Measurements from ENCODE around the gene CFAP91. TPM values are rescaled to one million over a fixed set of nuclear protein-coding genes. Genes with fewer than 3 reads are reported as not detected.

The CFAP91 gene
- total RNA-seq, 1 donor from 2014 or later, result 19.9 TPM

GRCh38 chr3:119700269-119700919 is 2.4 kb upstream of the CFAP91 start:
- Histone ChIP-seq H3K36me3 (no peaks in the 10 kb centered on the region), H3K4me1 (peaks cover 21% of the 10 kb centered on the region), H3K27ac (no peak overlapping the region), H3K9ac (no peak overlapping the region), H3K27me3 (peaks cover 9% of the 10 kb centered on the region), H3K9me3 (ENCODE audit: low read depth) (no peaks in the 10 kb centered on the region), H3K79me2 (ENCODE audit: low read depth) (no peaks in the 10 kb centered on the region), H3K4me2 (no peak overlapping the region), H3K4me3 (no peak overlapping the region), H4K20me1 (ENCODE audit: low read depth) (no peaks in the 10 kb centered on the region), H3F3A (ENCODE audit: low read depth) (peaks cover 5% of the 10 kb centered on the region), H2AFZ (replicated peaks) (no peak overlapping the region)
- peaks cover 19% of the 10 kb centered on the region for H3K4me1 Mint-ChIP-seq
- H3K36me3 Mint-ChIP-seq, result no peaks in the 10 kb centered on the region
- no peak for TF ChIP-seq CTCF (IDR thresholded peaks at IDR 0.05)
- TF ChIP-seq EZH2phosphoT487 (IDR thresholded peaks at IDR 0.05), result no peak
- TF ChIP-seq EZH2 (IDR thresholded peaks at IDR 0.05), result no peak
- DNase-seq (ENCODE audit: low spot score), result no peak
- no peaks in the 10 kb centered on the region for H3K27me3 Mint-ChIP-seq (ENCODE audit: insufficient read depth, low read depth)
- H3K9me3 Mint-ChIP-seq, result peaks cover 5% of the 10 kb centered on the region
- H3K4me3 Mint-ChIP-seq, result no peak overlapping the region
- no peak overlapping the region for H3K27ac Mint-ChIP-seq

GRCh38 chr3:119700920-119701734 is 1.7 kb upstream of the CFAP91 start:
- no peak overlapping the region for H3K27ac ChIP-seq
- H3K36me3 Mint-ChIP-seq, result no peaks in the 10 kb centered on the region
- no peaks in the 10 kb centered on the region for H3K27me3 Mint-ChIP-seq (ENCODE audit: insufficient read depth, low read depth)
- no peak overlapping the region for H3K4me2 ChIP-seq
- H3K79me2 ChIP-seq (ENCODE audit: low read depth), result no peaks in the 10 kb centered on the region
- H3K4me3 Mint-ChIP-seq, result no peak overlapping the region
- TF ChIP-seq CTCF (IDR thresholded peaks at IDR 0.05), result no peak
- TF ChIP-seq EZH2phosphoT487 (IDR thresholded peaks at IDR 0.05), result no peak
- TF ChIP-seq EZH2 (IDR thresholded peaks at IDR 0.05), result no peak
- peaks cover 21% of the 10 kb centered on the region for H3K4me1 ChIP-seq
- peaks cover 21% of the 10 kb centered on the region for H3K4me1 Mint-ChIP-seq
- H3K9me3 Mint-ChIP-seq, result peaks cover 5% of the 10 kb centered on the region
- peak overlapping the region; percentile 90 for H3K27ac Mint-ChIP-seq
- no peaks in the 10 kb centered on the region for H3K9me3 ChIP-seq (ENCODE audit: low read depth)
- no peak overlapping the region for H3K9ac ChIP-seq
- no peaks in the 10 kb centered on the region for H4K20me1 ChIP-seq (ENCODE audit: low read depth)
- no peaks in the 10 kb centered on the region for H3K36me3 ChIP-seq
- peaks cover 5% of the 10 kb centered on the region for H3F3A ChIP-seq (ENCODE audit: low read depth)
- H3K4me3 ChIP-seq, result no peak overlapping the region
- peaks cover 9% of the 10 kb centered on the region for H3K27me3 ChIP-seq
- H2AFZ ChIP-seq (replicated peaks), result no peak overlapping the region
- DNase-seq (ENCODE audit: low spot score), result no peak

GRCh38 chr3:119703820-119704531 is 1.2 kb downstream of the CFAP91 start:
- no peak overlapping the region for H3K27ac Mint-ChIP-seq
- peaks cover 3% of the 10 kb centered on the region for H3K36me3 Mint-ChIP-seq
- Histone ChIP-seq H3K4me1 (peaks cover 21% of the 10 kb centered on the region), H3K9me3 (ENCODE audit: low read depth) (no peaks in the 10 kb centered on the region), H4K20me1 (ENCODE audit: low read depth) (no peaks in the 10 kb centered on the region), H3F3A (ENCODE audit: low read depth) (peaks cover 5% of the 10 kb centered on the region), H3K79me2 (ENCODE audit: low read depth) (no peaks in the 10 kb centered on the region), H3K4me3 (peak overlapping the region; percentile 55), H2AFZ (replicated peaks) (peak overlapping the region; percentile 36), H3K4me2 (peak overlapping the region; percentile 73), H3K9ac (no peak overlapping the region), H3K36me3 (no peaks in the 10 kb centered on the region), H3K27me3 (peaks cover 9% of the 10 kb centered on the region), H3K27ac (no peak overlapping the region)
- TF ChIP-seq CTCF (IDR thresholded peaks at IDR 0.05), result no peak
- no peak for TF ChIP-seq EZH2 (IDR thresholded peaks at IDR 0.05)
- no peak for TF ChIP-seq EZH2phosphoT487 (IDR thresholded peaks at IDR 0.05)
- DNase-seq (ENCODE audit: low spot score), result peak; percentile 31
- no peaks in the 10 kb centered on the region for H3K27me3 Mint-ChIP-seq (ENCODE audit: insufficient read depth, low read depth)
- peaks cover 21% of the 10 kb centered on the region for H3K4me1 Mint-ChIP-seq
- H3K9me3 Mint-ChIP-seq, result peaks cover 5% of the 10 kb centered on the region
- peak overlapping the region; percentile 83 for H3K4me3 Mint-ChIP-seq

All from neural progenitor cell (in vitro differentiated cells).